ENCODE measurements around the gene COPG1.

- TF ChIP-seq CTCF (IDR thresholded peaks at IDR 0.05) (no peak), POLR2A (IDR thresholded peaks at IDR 0.05) (no peak)
Measured at GRCh38 chr3:129271674-129272073, 22.3 kb downstream of the COPG1 start.

Measured in uterus (tissue), 2 donors.